OCI-LY7 (cell line): Measurements from ENCODE around the gene ROBO2.

Experiments
- EZH2phosphoT487 ChIP-seq: fragments of 200-600 bp; sonication (generic); IDR thresholded peaks from 2 replicates; pipeline ENCODE4 v1.6.1; 2018; ENCODE audit warnings: low read depth, borderline replicate concordance, mild to moderate bottlenecking, mixed run types, antibody characterized with exemption, low read length, moderate library complexity, mixed read lengths
- TF ChIP-seq, protein P1 (sequence below): fragments of 200-600 bp; sonication (generic); conservative IDR thresholded peaks from 2 replicates; pipeline ENCODE4 v1.5.1; 2014; ENCODE audit warnings: mild to moderate bottlenecking, antibody characterized with exemption, low read length, moderate library complexity, mixed read lengths

- TF ChIP-seq, protein P1, sequence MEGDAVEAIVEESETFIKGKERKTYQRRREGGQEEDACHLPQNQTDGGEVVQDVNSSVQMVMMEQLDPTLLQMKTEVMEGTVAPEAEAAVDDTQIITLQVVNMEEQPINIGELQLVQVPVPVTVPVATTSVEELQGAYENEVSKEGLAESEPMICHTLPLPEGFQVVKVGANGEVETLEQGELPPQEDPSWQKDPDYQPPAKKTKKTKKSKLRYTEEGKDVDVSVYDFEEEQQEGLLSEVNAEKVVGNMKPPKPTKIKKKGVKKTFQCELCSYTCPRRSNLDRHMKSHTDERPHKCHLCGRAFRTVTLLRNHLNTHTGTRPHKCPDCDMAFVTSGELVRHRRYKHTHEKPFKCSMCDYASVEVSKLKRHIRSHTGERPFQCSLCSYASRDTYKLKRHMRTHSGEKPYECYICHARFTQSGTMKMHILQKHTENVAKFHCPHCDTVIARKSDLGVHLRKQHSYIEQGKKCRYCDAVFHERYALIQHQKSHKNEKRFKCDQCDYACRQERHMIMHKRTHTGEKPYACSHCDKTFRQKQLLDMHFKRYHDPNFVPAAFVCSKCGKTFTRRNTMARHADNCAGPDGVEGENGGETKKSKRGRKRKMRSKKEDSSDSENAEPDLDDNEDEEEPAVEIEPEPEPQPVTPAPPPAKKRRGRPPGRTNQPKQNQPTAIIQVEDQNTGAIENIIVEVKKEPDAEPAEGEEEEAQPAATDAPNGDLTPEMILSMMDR: no peak
- TF ChIP-seq EZH2phosphoT487: no peak
These were observed 382.0 kb downstream of the ROBO2 start for GRCh38 chr3:77421916-77422315.
